PC-9 (cell line): Measurements from ENCODE around the gene FOXP1. TPM values are rescaled to one million over a fixed set of nuclear protein-coding genes. Genes with fewer than 3 reads are reported as not detected.

Experiments used
- BruUV-seq: library from RNA; stranded (reverse); fragments of 400-500 nt; replicated peaks from 2 replicates; lab custom pipeline; 2021; lab: Mats Ljungman, UMichigan
- CTCF ChIA-PET: fragments of 300-600 bp; sonication (Branson Sonifier 250); formaldehyde crosslinking; loops from one replicate; lab custom pipeline; 2022; ENCODE audit warnings: antibody characterized with exemption; lab: Charles Lee
- POLR2A ChIA-PET: fragments of 300-600 bp; sonication (Branson Sonifier 250); formaldehyde crosslinking; loops from one replicate; lab custom pipeline; 2022; ENCODE audit warnings: antibody characterized with exemption; ENCODE audit not compliant: unreplicated experiment; lab: Charles Lee
- DNase-seq, 2 experiments: peaks; one replicate each; pipeline versions ENCODE4 v3.0.0 to v3.0.0-alpha.2; 2015 to 2022; ENCODE audit warnings: mixed read lengths in 1 of 2
- H2AFZ ChIP-seq: fragments of 200-600 bp; sonication (generic); 2 replicates; pipeline ENCODE4 v1.8.1; 2017; ENCODE audit warnings: antibody characterized with exemption
- H3F3A ChIP-seq: fragments of 200-600 bp; sonication (generic); 2 replicates; pipeline ENCODE4 v1.8.1; 2017; ENCODE audit warnings: antibody characterized with exemption, mild to moderate bottlenecking, low read depth; ENCODE audit not compliant: insufficient read depth
- H3K27ac ChIP-seq: fragments of 200-600 bp; sonication (generic); 2 replicates; pipeline ENCODE4 v1.6.1; 2016; ENCODE audit warnings: mixed run types
- H3K27me3 ChIP-seq: fragments of 200-600 bp; sonication (generic); 2 replicates; pipeline ENCODE4 v1.6.1; 2016; ENCODE audit warnings: low read depth, mixed run types; ENCODE audit not compliant: insufficient read depth
- H3K36me3 ChIP-seq: fragments of 200-600 bp; sonication (generic); 2 replicates; pipeline ENCODE4 v1.6.1; 2016; ENCODE audit warnings: low read depth, mixed run types
- H3K4me1 ChIP-seq: fragments of 200-600 bp; sonication (generic); replicated peaks from 2 replicates; pipeline ENCODE4 v1.6.1; 2016; ENCODE audit warnings: mixed run types; ENCODE audit not compliant: insufficient read depth
- H3K4me2 ChIP-seq: fragments of 200-600 bp; sonication (generic); 2 replicates; pipeline ENCODE4 v1.6.1; 2017; ENCODE audit warnings: mixed run types
- H3K4me3 ChIP-seq: fragments of 200-600 bp; sonication (generic); 2 replicates; pipeline ENCODE4 v1.6.1; 2016; ENCODE audit warnings: mixed run types
- H3K79me2 ChIP-seq: fragments of 200-600 bp; sonication (generic); 2 replicates; pipeline ENCODE4 v1.6.1; 2017; ENCODE audit warnings: low read depth, mixed run types
- H3K9me2 ChIP-seq: fragments of 200-600 bp; sonication (generic); 2 replicates; pipeline ENCODE4 v1.8.1; 2017; ENCODE audit warnings: mild to moderate bottlenecking; ENCODE audit not compliant: insufficient read depth
- H3K9me3 ChIP-seq: fragments of 200-600 bp; sonication (generic); 2 replicates; pipeline ENCODE4 v1.8.1; 2016; ENCODE audit warnings: low read depth; ENCODE audit not compliant: insufficient read depth
- H4K20me1 ChIP-seq: fragments of 200-600 bp; sonication (generic); 2 replicates; pipeline ENCODE4 v1.8.1; 2017; ENCODE audit not compliant: insufficient read depth
- CTCF ChIP-seq: fragments of 200-600 bp; sonication (generic); conservative IDR thresholded peaks from 2 replicates; pipeline ENCODE4 v1.6.1; 2017; ENCODE audit warnings: mixed run types, antibody characterized with exemption, mild to moderate bottlenecking, moderate library complexity
- EZH2 ChIP-seq: fragments of 200-600 bp; sonication (generic); IDR thresholded peaks from 2 replicates; pipeline ENCODE4 v1.8.0; 2017; ENCODE audit warnings: antibody characterized with exemption, low read depth
- intact Hi-C: fragments of 100-400 bp; cut with micrococcal nuclease; formaldehyde crosslinking; loops from one replicate; pipeline ENCODE4 v1.10.0; 2022; ENCODE audit not compliant: unreplicated experiment
- total RNA-seq: library from RNA; stranded (reverse); gene quantifications from 2 replicates; pipeline ENCODE4 v1.2.3, GENCODE V29; 2021

Gene FOXP1
- total RNA-seq, 1 experiment from 2014 or later: 33.3 TPM

GRCh38 chr3:71442652-71443042 lies 140.9 kb downstream of the FOXP1 start:
- Histone ChIP-seq H3K9me2 (no peaks in the 10 kb centered on the region), H2AFZ (no peak overlapping the region), H3K36me3 (no peaks in the 10 kb centered on the region), H3K4me1 (no peaks in the 10 kb centered on the region), H3K79me2 (no peaks in the 10 kb centered on the region), H3K27ac (no peak overlapping the region), H3K9me3 (no peaks in the 10 kb centered on the region), H3K4me3 (no peak overlapping the region), H4K20me1 (no peaks in the 10 kb centered on the region), H3F3A (no peaks in the 10 kb centered on the region), H3K4me2 (no peak overlapping the region), H3K27me3 (no peaks in the 10 kb centered on the region)
- POLR2A ChIA-PET: interaction anchor here (0.7 kb wide), 1 partner anchor 1639 kb away, joined by 3 read pairs; no protein-coding TSS in a partner anchor
- no TSS peak for BruUV-seq
- CTCF ChIA-PET: no interaction called here
- DNase-seq: no peak
- TF ChIP-seq CTCF (no peak), EZH2 (no peak)
- intact Hi-C loops: no loop called here

GRCh38 chr3:71441925-71442651 lies 141.4 kb downstream of the FOXP1 start:
- no peaks in the 10 kb centered on the region for H4K20me1 ChIP-seq
- H3F3A ChIP-seq: no peaks in the 10 kb centered on the region
- no peak overlapping the region for H3K4me3 ChIP-seq
- H3K79me2 ChIP-seq: no peaks in the 10 kb centered on the region
- H3K4me2 ChIP-seq: no peak overlapping the region
- no peak overlapping the region for H2AFZ ChIP-seq
- no peak for TF ChIP-seq EZH2
- no peak for TF ChIP-seq CTCF
- BruUV-seq: no TSS peak
- H3K9me3 ChIP-seq: no peaks in the 10 kb centered on the region
- intact Hi-C loops: no loop called here
- H3K4me1 ChIP-seq: no peaks in the 10 kb centered on the region
- no peak overlapping the region for H3K27ac ChIP-seq
- no peak for DNase-seq
- POLR2A ChIA-PET: interaction anchor here (0.7 kb wide), 1 partner anchor 1638 kb away, joined by 3 read pairs; no protein-coding TSS in a partner anchor
- no peaks in the 10 kb centered on the region for H3K36me3 ChIP-seq
- CTCF ChIA-PET: no interaction called here
- H3K9me2 ChIP-seq: no peaks in the 10 kb centered on the region
- no peaks in the 10 kb centered on the region for H3K27me3 ChIP-seq

- H4K20me1 ChIP-seq: no peaks in the 10 kb centered on the region
- H2AFZ ChIP-seq: no peak overlapping the region
- intact Hi-C loops: no loop called here
- H3K4me2 ChIP-seq: no peak overlapping the region
- H3K79me2 ChIP-seq: no peaks in the 10 kb centered on the region
- no peak overlapping the region for H3K4me3 ChIP-seq
- CTCF ChIA-PET: no interaction called here
- no TSS peak for BruUV-seq
- no peaks in the 10 kb centered on the region for H3K9me3 ChIP-seq
- H3K27ac ChIP-seq: no peak overlapping the region
- no peaks in the 10 kb centered on the region for H3F3A ChIP-seq
- no peaks in the 10 kb centered on the region for H3K4me1 ChIP-seq
- no peaks in the 10 kb centered on the region for H3K9me2 ChIP-seq
- H3K27me3 ChIP-seq: no peaks in the 10 kb centered on the region
- DNase-seq: no peak
- TF ChIP-seq CTCF: no peak
- TF ChIP-seq EZH2: no peak
- no peaks in the 10 kb centered on the region for H3K36me3 ChIP-seq
- POLR2A ChIA-PET: no interaction called here
Measured at GRCh38 chr3:71441217-71441924, 142.2 kb downstream of the FOXP1 start.
